ENCODE measurements around the gene GRIN3B.

GRIN3B gene

GRCh38 chr19:1041835-1042685 is 41.8 kb downstream of the GRIN3B start:
- no peak for DNase-seq (ENCODE audit: low read depth, low spot score)

- no peak for DNase-seq (ENCODE audit: low read depth, low spot score)
Observed at GRCh38 chr19:1042689-1043511, 42.7 kb downstream of the GRIN3B start.

GRCh38 chr19:1045247-1045603 is 45.0 kb downstream of the GRIN3B start:
- DNase-seq (ENCODE audit: low read depth, low spot score), result no peak

GRCh38 chr19:1046117-1046626 is 46.0 kb downstream of the GRIN3B start:
- DNase-seq (ENCODE audit: low read depth, low spot score), result no peak

GRCh38 chr19:1046836-1047695 is 46.8 kb downstream of the GRIN3B start:
- no peak for DNase-seq (ENCODE audit: low read depth, low spot score)

GRCh38 chr19:1047696-1048147 is 47.5 kb downstream of the GRIN3B start:
- no peak for DNase-seq (ENCODE audit: low read depth, low spot score)

GRCh38 chr19:1049106-1049505 is 48.9 kb downstream of the GRIN3B start:
- no peak for DNase-seq (ENCODE audit: low read depth, low spot score)

GRCh38 chr19:1049800-1050199 is 49.6 kb downstream of the GRIN3B start:
- DNase-seq (ENCODE audit: low read depth, low spot score), result no peak

GRCh38 chr19:1050989-1051788 is 51.0 kb downstream of the GRIN3B start:
- DNase-seq (ENCODE audit: low read depth, low spot score), result no peak

GRCh38 chr19:1051791-1052190 is 51.6 kb downstream of the GRIN3B start:
- DNase-seq (ENCODE audit: low read depth, low spot score), result no peak

- DNase-seq (ENCODE audit: low read depth, low spot score), result no peak
Observed at GRCh38 chr19:1052349-1052975, 52.2 kb downstream of the GRIN3B start.

- no peak for DNase-seq (ENCODE audit: low read depth, low spot score)
Observed at GRCh38 chr19:1053176-1054101, 53.2 kb downstream of the GRIN3B start.

GRCh38 chr19:1054102-1055027 is 54.1 kb downstream of the GRIN3B start:
- DNase-seq (ENCODE audit: low read depth, low spot score), result no peak

- DNase-seq (ENCODE audit: low read depth, low spot score), result no peak
Observed at GRCh38 chr19:1055028-1055425, 54.8 kb downstream of the GRIN3B start.

- DNase-seq (ENCODE audit: low read depth, low spot score), result no peak
Observed at GRCh38 chr19:1055886-1056620, 55.8 kb downstream of the GRIN3B start.

GRCh38 chr19:1057176-1057855 is 57.1 kb downstream of the GRIN3B start:
- DNase-seq (ENCODE audit: low read depth, low spot score), result no peak

- no peak for DNase-seq (ENCODE audit: low read depth, low spot score)
Observed at GRCh38 chr19:1058112-1058511, 57.9 kb downstream of the GRIN3B start.

Data from activated naive CD8-positive, alpha-beta T cell treated with anti-CD3 and anti-CD28 coated beads, Interleukin-2, amount 50 U/mL, for 16 hours (primary cell).